Activated CD4-positive, CD25-positive, alpha-beta regulatory T cell treated with anti-CD3 and anti-CD28 coated beads, Interleukin-2, amount 50 U/mL, for 24 hours (primary cell): Measurements from ENCODE around the gene DENND1C.
"Not testable (repeated sequence)": the region's sequence is repeated elsewhere in the genome, so short reads cannot be mapped to it uniquely, and the experiment has no call there.

Experiments
- ATAC-seq, 2 donors: fragments of 150-1000 bp; cut with Tn5 transposase; one replicate each; pipeline ENCODE4 v1.10.0; 2021; ENCODE audit warnings: mild to moderate bottlenecking in 1 of 2, moderate library complexity in 1 of 2

The DENND1C gene

DNA sequence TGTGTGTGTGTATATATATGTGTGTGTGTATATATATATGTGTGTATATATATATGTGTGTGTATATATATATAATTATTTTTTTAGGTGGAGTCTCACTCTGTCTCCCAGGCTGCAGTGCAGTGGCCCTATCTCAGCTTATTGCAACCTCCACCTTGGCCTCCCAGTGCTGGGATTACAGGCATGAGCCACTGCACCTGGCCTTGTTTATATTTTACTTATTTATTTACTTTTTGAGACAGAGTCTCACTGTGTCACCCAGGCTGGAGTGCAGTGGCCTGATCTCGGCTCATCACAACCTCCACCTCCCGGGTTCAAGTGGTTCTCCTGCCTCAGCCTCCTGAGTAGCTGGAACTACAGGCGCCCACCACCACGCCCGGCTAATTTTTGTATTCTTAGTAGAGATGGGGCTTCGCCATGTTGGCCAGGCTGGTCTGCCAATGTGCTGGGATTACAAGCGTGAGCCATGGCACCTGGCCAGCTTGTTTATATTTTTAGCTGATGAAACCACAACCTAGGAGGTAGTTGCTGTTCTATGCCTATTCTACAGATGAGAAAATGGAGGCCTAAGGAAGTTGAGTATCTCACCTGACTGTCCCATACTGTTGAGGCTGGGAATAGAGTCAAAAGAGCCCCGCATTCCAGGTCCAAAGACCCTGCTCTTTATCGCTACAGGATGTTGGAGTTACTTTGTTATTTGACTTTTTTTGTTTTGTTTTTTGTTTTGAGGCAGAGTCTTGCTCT, 26.6 kb upstream of the DENND1C start:
- ATAC-seq: not testable (repeated sequence)

- no peak for ATAC-seq
Measured at GRCh38 chr19:6503407-6504201, 22.0 kb upstream of the DENND1C start.

DNA sequence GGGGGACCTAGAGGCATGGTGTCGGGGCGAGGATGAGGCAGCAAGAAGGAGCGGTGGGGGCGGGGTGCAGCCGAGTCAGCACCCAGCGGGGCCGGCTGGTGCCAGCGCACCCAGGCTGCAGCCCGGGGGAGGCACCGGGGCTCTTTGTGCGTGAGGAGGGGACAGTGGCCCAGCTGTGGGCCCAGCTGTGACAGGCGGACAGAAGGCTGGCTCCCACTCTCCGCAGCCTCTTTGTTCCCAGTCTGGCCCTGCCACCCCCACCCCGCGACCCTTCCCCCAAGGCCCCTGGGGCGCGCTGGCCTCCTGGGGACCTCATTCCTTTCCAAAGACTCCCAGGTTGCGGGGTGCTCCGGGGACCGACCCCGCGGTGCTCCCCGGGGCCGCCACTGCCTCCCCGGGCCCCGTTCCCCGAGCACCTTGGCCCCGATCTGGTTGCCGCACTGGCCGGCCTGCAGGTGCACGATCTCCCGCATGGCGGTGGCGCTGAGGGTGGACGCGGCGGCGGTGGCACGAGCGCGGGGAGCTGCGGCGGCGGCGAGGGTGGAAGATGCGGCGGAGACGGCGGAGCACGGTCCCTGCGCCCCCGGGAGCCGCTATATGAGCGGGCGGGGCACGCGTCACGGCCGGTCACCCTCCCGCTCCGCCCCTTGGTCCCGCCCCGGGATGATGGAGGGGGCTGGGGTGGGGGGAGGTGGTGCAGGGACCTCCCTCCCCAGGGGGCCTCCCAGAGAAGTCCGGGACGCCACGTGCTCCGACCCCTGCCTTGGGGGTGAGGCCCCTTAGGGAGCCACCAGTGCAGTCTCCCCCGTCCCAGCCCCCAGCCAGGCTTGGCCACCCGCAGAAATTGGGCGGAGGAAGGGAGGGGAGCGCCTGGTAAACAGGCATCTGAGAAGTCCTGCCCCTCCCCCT, 20.4 kb upstream of the DENND1C start, which contains the start of gene TUBB4A:
TUBB4A (minus strand) TSS at position 570 of the 909 bp plus-strand sequence; CDS start at position 473, 97 bp downstream.
- peak; percentile 59 to 61 for ATAC-seq

DNA sequence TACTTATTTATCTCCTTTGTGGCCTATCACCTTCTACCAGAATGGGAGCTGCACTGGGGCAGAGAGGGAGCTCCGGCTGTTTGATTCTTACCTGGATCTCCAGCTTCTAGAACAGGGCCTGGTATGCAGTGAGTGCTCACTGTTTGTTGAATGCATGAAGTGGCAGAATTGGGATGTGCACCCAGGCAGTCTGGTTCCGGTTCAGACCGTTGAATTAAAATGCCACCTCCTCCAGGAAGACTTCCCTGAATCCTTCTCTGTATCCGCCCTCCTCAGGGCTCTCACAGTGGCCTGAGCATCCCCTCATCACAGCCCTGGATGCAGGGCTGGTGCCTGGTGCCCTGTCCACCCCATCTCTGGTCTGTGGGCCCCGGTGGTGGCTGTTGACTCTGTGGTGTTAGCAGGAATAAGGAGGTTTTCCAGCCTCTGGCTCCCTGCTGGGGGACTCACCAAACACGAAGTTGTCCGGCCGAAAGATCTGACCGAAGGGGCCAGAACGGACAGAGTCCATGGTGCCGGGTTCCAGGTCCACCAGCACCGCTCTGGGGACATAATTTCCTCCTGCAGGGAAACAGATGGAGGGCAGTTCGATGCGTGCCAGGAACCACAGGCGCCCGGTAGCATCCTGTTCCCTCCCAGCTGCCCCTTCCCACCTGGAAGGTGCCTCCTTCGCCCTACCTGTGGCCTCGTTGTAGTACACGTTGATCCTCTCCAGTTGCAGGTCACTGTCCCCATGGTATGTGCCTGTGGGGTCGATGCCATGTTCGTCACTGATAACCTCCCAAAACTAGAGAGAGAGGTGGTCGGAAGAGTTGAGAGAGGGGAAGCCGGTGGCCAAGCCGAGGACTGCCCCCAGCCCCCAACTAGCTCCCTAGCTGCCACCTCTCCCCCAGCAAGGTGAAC, 19.5 kb upstream of the DENND1C start:
- ATAC-seq: no peak

DNA sequence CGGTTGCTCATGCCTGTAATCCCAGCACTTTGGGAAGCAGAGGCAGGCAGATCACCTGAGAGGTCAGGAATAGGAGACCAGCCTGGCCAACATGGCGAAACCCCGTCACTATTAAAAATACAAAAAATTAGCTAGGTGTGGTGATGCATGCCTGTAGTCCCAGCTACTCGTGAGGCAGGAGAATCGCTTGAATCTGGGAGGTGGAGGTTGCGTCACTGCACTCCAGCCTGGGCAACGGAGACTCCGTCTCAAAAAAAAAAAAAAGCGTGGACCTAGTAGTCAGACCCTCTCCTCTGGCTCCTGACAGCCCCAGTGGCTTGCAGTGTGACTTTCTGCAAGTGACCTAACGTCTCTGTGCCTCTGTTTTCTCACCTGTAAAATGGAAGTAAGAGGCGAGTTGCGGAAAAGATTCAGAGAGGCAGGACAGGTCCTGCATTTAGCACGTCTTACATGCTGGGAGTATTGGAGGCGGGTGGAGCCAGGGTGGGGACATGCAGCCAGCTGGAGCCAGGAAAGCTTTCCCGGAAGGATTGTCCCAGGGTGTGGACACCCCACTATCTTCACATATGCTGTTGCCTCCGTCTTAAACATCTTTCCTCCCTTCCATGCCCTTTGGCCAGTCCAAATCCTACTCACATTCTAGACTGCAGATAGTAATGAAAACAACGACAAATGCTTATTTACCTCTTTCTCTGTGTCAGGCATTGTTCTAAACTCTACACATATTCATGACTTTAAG, 17.6 kb upstream of the DENND1C start:
- no peak for ATAC-seq

GRCh38 chr19:6498294-6499036, 16.9 kb upstream of the DENND1C start:
- no peak for ATAC-seq

GRCh38 chr19:6495947-6496346, 14.4 kb upstream of the DENND1C start:
- ATAC-seq: no peak

- no peak for ATAC-seq
Measured at GRCh38 chr19:6494438-6495036, 12.9 kb upstream of the DENND1C start.

DNA sequence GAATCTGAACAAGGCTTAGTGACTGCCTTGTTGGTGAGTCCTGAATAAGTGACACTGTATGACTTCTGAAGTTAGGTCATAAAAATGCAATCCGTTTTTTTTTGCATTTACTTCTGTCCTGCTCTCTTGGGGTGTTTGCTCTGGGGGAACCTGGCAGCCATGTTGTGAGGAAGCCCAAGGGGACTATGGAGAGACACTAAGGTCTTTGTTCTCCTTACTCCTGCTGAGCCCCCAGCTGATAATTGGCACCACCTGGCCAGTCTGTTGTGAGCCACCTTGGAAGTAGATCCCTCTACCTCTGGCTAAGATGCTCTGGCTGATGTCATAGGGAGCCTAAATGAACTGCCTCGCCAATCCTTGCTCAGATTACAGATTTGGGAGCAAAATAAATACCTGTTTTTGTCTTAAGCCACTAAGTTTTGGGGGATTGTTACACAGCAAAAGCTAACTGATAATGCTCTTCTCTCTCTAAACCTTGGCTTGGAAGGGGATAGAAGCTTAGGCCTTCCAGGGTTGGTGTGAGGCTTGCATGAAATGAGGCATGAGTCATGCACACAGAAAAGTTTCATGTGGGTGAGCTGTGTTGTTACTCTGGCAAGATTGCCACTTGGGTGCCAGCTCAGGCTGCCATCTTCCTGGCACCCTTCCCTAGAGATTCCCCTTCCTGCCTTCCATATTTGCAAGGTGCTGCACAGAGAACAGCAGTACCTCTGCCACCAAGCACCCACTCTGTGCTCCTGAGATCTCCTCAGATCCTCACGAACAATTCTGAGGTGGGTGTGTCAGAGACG, 10.4 kb upstream of the DENND1C start:
- no peak for ATAC-seq

DNA sequence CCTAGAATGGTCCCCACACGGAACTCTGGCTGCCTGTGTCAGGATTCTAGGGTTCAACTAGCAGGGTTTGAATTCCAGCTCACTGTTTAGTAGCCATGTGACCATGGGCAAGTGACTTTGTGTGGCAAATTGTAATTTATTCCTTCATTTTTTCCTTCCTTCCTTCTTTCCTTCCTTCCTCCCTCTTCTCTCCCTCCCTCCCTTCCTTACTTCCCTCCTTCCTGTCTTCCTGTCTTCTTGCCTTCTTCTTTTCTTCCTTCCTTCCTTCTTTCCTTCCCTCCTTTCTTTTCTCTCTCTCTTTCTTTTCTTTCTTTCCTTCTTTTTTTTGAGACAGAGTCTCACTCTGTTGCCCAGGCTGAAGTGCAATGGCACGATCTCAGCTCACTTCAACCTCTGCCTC, 8.5 kb upstream of the DENND1C start:
- no peak for ATAC-seq

DNA sequence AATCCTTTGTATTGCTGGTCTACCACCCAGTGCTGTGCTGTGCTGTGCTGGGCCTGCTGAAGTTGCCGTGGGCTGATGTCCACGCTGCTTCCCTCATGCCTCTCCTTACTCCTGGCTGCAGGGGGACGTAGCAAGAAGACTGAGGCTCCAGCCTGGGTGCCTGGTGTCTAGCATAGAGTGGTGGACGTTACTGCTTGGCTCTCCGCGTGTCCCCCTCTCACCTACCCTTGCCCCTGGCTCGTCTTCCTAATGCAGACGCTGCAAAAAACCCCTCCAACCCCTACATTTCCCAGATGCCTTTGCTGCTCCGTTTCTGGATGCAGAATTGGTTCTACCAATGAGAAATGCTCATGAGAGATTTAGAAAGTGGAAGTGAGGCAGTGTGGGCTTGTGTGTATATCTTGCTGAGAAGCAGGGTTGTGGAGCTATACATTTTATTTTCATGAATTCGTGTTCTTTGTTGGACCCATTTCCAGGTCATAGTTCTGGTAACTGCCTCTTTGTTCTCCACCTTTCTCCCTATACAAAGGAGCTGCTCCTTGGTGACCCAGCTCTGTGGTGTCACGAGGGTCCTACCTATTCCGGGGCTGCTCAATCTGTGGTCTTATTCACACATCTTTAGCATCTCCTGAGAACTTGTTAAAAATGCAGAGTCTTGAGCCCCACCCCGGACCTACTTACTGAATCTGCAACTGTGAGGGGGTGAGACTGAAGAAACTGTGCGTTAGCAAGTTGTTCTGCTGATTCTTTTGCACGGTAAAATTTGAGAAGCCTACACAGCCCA, 7.9 kb upstream of the DENND1C start:
- peak; percentile 79 to 89 for ATAC-seq

DNA sequence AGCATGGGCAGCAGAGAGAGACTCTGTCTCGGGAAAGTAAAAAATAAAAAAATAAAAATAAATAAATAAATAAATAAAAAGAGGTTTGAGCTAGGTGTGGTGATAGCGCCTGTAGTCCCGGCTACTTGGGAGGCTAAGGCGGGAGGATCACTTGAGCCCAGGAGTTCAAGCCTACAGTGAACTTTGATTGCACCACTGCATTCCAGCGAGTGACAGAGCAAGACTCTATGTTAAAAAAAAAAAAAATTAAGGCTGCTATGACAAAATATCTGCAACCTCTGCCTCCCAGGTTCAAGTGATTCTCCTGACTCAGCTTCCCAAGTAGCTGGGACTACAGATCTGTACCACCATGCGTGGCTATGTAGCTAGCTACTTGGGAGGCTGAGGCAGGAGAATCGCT, 3.2 kb upstream of the DENND1C start:
- no peak for ATAC-seq

DNA sequence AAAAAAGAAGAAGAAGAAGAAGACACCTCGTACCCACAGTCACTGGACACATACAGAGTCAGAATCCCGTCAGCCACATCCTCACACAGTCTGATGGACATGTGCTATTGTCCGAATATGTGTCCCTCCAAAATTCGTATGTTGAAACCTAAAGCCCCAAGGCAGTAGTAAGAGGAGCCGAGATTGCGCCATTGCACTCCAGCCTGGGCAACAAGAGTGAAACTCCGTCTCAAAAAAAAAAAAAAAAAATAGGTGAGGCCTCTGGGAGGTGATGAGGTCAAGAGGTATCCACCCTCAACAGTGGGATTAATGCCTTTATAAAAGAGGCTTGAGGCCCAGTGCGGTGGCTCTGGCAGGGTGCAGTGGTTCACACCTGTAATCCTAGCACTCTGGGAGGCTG, 2.6 kb upstream of the DENND1C start:
- no peak for ATAC-seq

DNA sequence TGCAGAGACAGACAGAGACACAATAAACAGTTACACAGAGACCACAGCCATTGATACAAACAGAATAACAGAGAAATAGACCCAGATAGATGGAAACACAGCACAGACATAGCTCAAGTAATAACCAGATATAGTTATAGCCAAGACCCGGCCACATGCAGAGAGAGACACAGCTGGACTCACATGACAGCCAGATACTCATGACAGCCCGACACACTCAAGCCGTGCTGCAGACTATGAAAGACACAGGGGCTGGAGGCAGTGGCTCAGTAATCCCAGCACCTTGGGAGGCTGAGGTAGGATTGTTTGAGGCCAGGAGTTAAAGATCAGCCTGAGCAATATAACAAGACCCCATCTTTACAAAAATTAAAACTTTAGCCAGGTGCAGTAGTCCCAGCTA, 1.6 kb upstream of the DENND1C start:
- ATAC-seq: no peak

DNA sequence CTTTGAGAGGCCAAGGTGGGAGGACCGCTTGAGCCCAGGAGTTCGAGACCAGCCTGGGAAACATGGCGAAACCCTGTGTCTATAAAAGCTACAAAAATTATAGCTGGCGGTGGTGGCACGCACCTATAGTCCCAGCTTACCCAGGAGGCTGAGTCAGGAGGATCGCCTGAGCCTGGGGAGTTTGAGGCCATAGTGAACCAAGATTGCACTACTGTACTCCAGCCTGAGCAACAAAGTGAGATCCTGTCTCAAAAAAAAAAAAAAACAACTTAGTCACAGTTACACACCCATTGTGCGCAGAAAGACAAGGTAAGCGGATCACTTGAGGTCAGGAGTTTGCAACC, 728 bp upstream of the DENND1C start:
- peak; percentile 18 to 19 for ATAC-seq

DNA sequence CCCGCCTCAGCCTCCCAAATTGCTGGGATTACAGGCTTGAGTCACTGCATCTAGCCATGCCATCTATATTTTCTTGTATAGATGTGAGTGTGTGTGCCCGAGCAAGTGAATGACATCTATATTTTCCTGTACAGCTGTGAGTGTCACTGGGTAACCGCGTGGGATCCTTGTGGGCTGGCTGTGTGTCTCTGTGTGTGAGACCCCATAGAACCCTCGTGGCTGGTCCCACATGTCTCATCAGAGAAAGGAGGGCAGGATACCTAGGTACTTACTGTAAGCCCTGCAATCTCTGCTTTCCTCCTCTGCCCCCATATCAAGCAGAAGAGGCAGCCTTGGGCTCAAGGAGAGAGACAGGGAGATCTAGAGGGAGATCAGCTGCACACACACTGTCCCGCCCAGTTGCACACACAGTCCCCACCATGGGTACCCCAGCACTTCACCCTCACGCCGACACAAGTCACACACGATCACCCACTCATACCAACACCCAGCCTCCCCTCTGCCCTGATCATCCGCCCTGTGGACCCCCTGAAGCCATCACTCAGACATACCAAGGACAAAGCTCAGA, 655 bp downstream of the DENND1C start:
- ATAC-seq: peak; percentile 17 to 28

GRCh38 chr19:6479836-6480398, 1.7 kb downstream of the DENND1C start:
- no peak for ATAC-seq

DNA sequence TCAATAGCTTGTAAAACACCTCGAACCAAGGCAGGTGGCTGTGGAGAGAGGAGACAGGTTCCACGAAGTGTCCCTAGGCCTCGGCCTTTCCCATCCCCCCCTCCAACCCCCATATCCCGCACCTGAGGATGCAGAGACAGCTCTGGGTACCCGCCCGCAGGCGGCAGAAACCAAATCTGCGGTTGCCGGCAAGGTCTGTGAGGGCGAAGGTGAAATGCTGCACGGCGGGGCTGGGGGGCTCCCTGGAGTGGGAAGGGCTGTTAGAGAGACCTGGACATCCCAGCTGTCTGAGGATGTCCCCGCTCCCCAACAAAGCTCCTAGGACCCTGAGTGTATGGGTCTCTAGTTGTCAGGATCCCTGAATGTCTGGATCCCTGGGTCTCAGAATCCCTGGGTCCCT, 2.8 kb downstream of the DENND1C start:
- no peak for ATAC-seq
